HUES48 (cell line): ENCODE results near the gene B3GNT4.
"Not testable (repeated sequence)": the region's sequence is repeated elsewhere in the genome, so short reads cannot be mapped to it uniquely, and the experiment has no call there.

Experiments
- H3K27ac ChIP-seq: one replicate; pipeline ENCODE4 v1.7.0; 2013; ENCODE audit warnings: low read depth, low read length, inconsistent platforms
- H3K27me3 ChIP-seq: 2 replicates; pipeline ENCODE4 v1.6.1; 2013; ENCODE audit warnings: mild to moderate bottlenecking, low read length; ENCODE audit not compliant: control insufficient read depth, insufficient read depth
- H3K36me3 ChIP-seq: 2 replicates; pipeline ENCODE4 v1.6.1; 2013; ENCODE audit warnings: low read length; ENCODE audit not compliant: control insufficient read depth, insufficient read depth
- H3K4me1 ChIP-seq: 2 replicates; pipeline ENCODE4 v1.6.1; 2013; ENCODE audit warnings: mild to moderate bottlenecking, low read length; ENCODE audit not compliant: control insufficient read depth, insufficient read depth
- H3K4me3 ChIP-seq: 2 replicates; pipeline ENCODE4 v1.5.1; 2013; ENCODE audit warnings: mild to moderate bottlenecking, low read depth, low read length
- H3K9ac ChIP-seq: 2 replicates; pipeline ENCODE4 v1.6.1; 2013; ENCODE audit warnings: mild to moderate bottlenecking, low read depth, low read length, moderate library complexity
- H3K9me3 ChIP-seq: 2 replicates; pipeline ENCODE4 v1.6.1; 2013; ENCODE audit warnings: low read length; ENCODE audit not compliant: control insufficient read depth, insufficient read depth

The B3GNT4 gene

GRCh38 chr12:122245553-122245952 lies 42.0 kb downstream of the B3GNT4 start:
- no peak overlapping the region for H3K4me3 ChIP-seq
- no peak overlapping the region for H3K27ac ChIP-seq
- no peaks in the 10 kb centered on the region for H3K27me3 ChIP-seq
- no peak overlapping the region for H3K9ac ChIP-seq
- peaks cover 39% of the 10 kb centered on the region for H3K36me3 ChIP-seq
- no peaks in the 10 kb centered on the region for H3K9me3 ChIP-seq
- no peaks in the 10 kb centered on the region for H3K4me1 ChIP-seq

- Histone ChIP-seq H3K36me3 (peaks cover 28% of the 10 kb centered on the region), H3K9ac (no peak overlapping the region), H3K4me1 (no peaks in the 10 kb centered on the region), H3K4me3 (no peak overlapping the region), H3K9me3 (no peaks in the 10 kb centered on the region), H3K27me3 (no peaks in the 10 kb centered on the region), H3K27ac (no peak overlapping the region)
Observed at GRCh38 chr12:122250047-122250446, 46.5 kb downstream of the B3GNT4 start.

GRCh38 chr12:122250536-122250935 lies 47.0 kb downstream of the B3GNT4 start:
- no peaks in the 10 kb centered on the region for H3K27me3 ChIP-seq
- no peak overlapping the region for H3K9ac ChIP-seq
- no peaks in the 10 kb centered on the region for H3K9me3 ChIP-seq
- no peaks in the 10 kb centered on the region for H3K4me1 ChIP-seq
- H3K4me3 ChIP-seq, result no peak overlapping the region
- no peak overlapping the region for H3K27ac ChIP-seq
- peaks cover 29% of the 10 kb centered on the region for H3K36me3 ChIP-seq

GRCh38 chr12:122258462-122258861 lies 55.0 kb downstream of the B3GNT4 start:
- not testable (repeated sequence) for H3K9ac ChIP-seq, H3K27ac ChIP-seq, H3K4me3 ChIP-seq, H3K9me3 ChIP-seq, H3K27me3 ChIP-seq, H3K4me1 ChIP-seq
- peaks cover 61% of the 10 kb centered on the region for H3K36me3 ChIP-seq
